ENCODE measurements around the gene CCDC85C.

Gene CCDC85C

DNA sequence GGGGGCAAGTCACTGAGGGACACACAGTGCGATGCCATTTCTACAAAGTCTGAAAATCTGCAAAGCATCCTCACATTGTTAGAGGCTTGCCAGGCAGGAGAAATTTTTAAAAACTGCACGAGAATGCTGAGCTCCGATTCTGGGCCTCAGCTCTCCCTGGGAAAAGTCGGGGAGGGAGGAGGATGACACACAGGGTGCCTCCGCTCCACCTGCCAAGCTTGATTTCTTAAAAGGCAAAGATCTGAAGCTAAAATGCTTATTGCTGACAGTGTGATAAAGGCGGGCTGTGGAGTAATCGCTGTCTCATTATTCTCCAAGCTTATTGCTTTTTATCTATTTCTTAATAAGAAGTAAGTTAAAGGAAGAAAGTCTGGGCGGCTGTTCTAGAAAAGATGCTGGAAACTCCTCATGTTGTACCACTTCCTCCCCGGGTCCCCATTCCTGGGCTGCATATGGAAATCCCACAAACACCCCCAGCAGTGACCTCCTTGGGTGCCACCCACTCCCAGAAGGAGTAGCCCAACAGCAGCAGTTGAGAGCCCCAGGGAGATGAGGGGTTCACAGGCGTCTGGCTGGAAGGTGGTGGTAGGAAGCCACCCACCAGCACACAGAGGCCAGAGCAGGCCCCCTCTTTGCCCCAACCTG is 55.0 kb downstream of the CCDC85C start:
- H3K4me3 ChIP-seq (replicated peaks; ENCODE audit: low read depth, low read length): no peak overlapping the region
- TF ChIP-seq, protein P1, sequence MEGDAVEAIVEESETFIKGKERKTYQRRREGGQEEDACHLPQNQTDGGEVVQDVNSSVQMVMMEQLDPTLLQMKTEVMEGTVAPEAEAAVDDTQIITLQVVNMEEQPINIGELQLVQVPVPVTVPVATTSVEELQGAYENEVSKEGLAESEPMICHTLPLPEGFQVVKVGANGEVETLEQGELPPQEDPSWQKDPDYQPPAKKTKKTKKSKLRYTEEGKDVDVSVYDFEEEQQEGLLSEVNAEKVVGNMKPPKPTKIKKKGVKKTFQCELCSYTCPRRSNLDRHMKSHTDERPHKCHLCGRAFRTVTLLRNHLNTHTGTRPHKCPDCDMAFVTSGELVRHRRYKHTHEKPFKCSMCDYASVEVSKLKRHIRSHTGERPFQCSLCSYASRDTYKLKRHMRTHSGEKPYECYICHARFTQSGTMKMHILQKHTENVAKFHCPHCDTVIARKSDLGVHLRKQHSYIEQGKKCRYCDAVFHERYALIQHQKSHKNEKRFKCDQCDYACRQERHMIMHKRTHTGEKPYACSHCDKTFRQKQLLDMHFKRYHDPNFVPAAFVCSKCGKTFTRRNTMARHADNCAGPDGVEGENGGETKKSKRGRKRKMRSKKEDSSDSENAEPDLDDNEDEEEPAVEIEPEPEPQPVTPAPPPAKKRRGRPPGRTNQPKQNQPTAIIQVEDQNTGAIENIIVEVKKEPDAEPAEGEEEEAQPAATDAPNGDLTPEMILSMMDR (IDR thresholded peaks at IDR 0.05; ENCODE audit: low read length, missing control alignments): no peak
- DNase-seq (ENCODE audit: low read depth): no peak

DNA sequence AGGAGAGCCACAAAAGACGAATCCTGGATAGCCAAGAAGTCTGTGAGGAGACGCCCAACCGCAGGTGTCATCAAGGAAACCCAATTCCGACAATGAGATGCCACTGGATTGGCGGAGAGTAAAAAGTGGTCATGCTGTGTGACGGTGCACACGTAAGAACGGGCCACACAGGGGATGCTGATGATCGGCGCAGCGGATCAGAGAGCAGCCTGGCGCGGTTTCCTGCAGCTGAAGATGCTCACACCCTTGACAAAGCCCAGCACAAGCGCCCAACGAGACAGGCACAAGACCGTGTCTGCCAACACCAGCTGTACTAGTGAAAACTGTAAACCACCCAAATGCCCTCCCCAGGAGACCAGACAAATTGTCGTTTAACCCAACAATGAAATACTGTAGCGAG is 55.8 kb downstream of the CCDC85C start:
- no peak for DNase-seq (ENCODE audit: low read depth)
- TF ChIP-seq, protein P1 (IDR thresholded peaks at IDR 0.05; ENCODE audit: low read length, missing control alignments): no peak
- H3K4me3 ChIP-seq (replicated peaks; ENCODE audit: low read depth, low read length): no peak overlapping the region

DNA sequence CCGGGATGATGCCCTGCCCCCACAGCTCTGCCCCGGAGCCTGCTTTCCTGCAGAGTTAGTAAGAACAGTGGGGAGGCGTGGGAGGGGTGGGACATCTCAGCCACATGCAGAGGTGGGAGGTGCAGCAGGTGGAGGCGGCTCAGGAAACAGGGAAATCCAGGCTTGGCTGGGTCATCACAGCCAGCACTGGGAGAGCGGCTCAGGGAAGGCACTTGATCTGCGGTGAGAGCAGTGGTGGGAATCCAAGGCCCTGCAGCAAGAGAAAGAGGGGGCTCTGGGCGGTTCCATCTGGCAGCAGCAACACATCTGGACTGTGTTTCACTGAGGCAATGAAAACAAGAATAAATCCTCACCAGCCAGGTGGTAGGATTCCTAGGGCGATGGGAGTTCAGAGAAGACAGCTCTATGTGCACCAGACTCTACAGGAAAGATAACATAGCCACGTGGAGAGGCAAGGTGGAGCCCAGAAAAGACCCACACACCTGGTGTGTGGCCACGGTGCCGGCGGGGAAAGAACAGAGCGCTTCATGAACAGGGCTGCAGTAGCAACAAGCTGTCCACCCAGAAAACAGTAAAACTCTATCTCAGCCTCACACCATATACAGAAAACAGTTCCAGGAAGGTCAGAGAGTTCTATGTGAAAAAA is 57.6 kb downstream of the CCDC85C start:
- H3K4me3 ChIP-seq (replicated peaks; ENCODE audit: low read depth, low read length): no peak overlapping the region
- TF ChIP-seq, protein P1 (IDR thresholded peaks at IDR 0.05; ENCODE audit: low read length, missing control alignments): no peak
- no peak for DNase-seq (ENCODE audit: low read depth)

DNA sequence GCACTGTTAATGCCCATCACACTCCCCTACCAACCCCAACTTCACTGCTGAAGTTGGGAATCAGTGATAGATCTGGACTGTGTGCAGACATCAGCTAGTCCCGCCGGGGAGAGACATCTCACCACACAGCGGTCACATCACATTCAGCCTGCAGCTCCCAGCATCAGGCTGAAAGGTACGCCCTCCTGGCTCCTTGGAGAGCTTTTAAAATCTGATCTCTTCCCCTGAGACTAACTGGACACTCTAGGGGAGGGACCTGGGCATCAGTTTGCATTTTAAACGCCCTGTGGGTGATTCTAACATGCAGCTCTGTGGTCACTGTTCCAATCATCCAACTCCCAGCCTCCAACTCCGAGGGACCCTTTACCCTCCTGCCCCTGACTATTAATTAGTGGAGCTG is 58.4 kb downstream of the CCDC85C start:
- TF ChIP-seq, protein P1 (IDR thresholded peaks at IDR 0.05; ENCODE audit: low read length, missing control alignments): no peak
- no peak overlapping the region for H3K4me3 ChIP-seq (replicated peaks; ENCODE audit: low read depth, low read length)
- no peak for DNase-seq (ENCODE audit: low read depth)

DNA sequence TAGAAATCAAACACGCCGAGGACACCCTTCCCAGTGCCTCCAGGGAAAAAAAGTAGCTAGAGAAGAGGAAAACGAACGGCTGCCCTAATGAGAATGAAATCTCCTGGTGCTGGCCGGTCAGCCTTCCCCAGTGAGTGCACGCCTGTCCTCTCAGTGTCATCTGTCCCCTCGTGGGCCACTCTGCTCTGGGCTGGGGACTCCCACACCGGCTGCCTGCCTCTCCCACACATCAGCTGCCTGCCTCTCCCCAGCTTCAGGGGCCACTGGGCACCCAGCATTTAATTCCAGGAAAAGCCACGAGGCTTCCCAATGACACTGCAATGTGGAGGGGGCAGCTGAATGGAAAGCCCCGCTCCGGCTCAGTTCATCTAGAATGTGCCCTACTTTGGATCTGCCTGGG is 59.0 kb downstream of the CCDC85C start:
- DNase-seq (ENCODE audit: low read depth): no peak
- no peak overlapping the region for H3K4me3 ChIP-seq (replicated peaks; ENCODE audit: low read depth, low read length)
- TF ChIP-seq, protein P1 (IDR thresholded peaks at IDR 0.05; ENCODE audit: low read length, missing control alignments): no peak

DNA sequence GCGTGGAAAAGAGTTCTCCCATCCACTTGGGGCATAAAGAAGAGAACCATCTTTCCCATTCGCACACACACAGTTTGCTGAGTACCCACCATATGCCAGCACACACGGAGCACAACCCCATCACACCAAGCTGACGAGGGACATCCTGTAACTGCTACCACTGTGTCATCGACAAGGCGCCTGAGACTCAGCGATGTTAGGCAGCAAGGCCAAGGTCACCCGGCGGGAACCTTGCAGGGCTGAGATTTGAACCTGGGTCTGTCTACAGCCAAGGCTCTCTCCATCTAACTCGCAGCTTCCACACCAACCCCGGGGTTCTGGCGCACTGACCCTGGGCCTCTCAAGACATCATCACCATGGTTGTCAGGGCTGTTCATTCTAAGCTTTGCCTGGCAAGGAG is 60.0 kb downstream of the CCDC85C start:
- TF ChIP-seq, protein P1 (IDR thresholded peaks at IDR 0.05; ENCODE audit: low read length, missing control alignments): no peak
- no peak overlapping the region for H3K4me3 ChIP-seq (replicated peaks; ENCODE audit: low read depth, low read length)
- no peak for DNase-seq (ENCODE audit: low read depth)

DNA sequence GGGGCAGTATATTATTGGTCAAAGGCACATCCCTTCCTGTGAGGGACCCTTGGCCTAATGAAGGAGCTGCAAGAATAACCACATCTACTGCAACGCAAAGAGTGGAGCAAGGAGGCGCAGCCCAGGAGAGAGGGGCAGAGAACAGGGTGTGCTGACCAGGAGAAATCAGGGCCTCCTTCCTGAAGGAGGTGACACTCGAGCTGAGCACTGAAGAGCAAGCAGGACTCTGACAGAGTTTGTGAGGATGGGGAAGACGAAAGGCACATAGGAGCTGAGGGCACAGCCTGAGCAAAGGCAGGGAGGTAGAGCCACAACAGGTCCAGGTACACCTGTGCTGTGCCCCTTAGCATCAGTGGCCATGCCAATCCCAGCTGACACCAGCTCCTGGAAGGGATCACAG is 60.6 kb downstream of the CCDC85C start:
- H3K4me3 ChIP-seq (replicated peaks; ENCODE audit: low read depth, low read length): no peak overlapping the region
- no peak for DNase-seq (ENCODE audit: low read depth)
- TF ChIP-seq, protein P1 (IDR thresholded peaks at IDR 0.05; ENCODE audit: low read length, missing control alignments): no peak
